ENCODE data around the gene CDAN1. TPM values are rescaled to one million over a fixed set of nuclear protein-coding genes. Genes with fewer than 3 reads are reported as not detected.

The CDAN1 gene
- total RNA-seq, 3 donors from 2014 or later = 8.8 to 15.2 (median 14.7) TPM

DNA sequence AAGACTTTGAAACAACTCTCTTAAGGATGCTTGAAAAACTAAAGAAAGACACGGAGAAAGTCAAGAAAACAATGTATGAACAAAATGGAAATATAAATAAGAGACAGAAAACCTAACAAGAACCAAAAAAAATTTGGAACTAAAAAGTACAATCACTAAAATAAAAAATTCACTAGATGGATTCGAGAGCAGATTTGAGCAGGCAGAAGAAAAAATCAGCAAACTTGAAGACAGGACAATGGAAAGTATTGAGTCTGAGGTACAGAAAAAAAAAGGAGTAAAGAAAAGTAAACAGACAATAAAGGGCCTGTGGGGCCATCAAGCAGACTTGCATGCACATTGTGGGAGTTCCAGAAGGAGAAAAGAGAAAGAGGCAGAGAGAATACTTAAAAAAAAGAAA is 13.4 kb upstream of the CDAN1 start:
- no peaks in the 10 kb centered on the region for H3K27me3 ChIP-seq
- H3K27ac ChIP-seq = no peak overlapping the region
- TF ChIP-seq CTCF (IDR thresholded peaks at IDR 0.05) (no peak), POLR2A (IDR thresholded peaks at IDR 0.05) (no peak), POLR2AphosphoS5 (IDR thresholded peaks at IDR 0.05) (no peak)
- intact Hi-C loops (cut with DNase I; ENCODE audit: low total_unique reads) = no loop called here
- no peak overlapping the region for H3K4me3 ChIP-seq
- DNase-seq (ENCODE audit: low spot score in 2 of 2) = no peak
- H3K36me3 ChIP-seq = no peaks in the 10 kb centered on the region
- no peaks in the 10 kb centered on the region for H3K4me1 ChIP-seq
- H3K9me3 ChIP-seq = no peaks in the 10 kb centered on the region

DNA sequence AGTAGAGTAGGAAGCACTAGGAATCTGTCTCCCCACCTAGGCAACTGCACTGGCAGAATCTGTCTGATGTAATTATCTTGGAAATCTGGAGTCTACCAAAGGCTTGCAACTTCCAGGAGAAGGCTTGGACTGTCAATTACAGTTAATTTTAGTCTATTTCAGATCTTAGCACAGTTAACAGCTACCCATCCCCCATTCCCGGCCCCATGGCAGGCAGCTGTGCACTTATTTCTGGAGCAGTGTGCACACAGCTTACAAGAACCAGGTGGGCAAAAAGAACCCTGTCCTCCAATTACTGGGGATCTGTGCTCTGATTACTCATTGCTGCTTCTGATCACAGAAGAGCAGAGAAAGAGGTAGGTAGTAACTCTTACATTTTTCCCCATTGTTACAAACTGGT is 12.3 kb upstream of the CDAN1 start:
- no peaks in the 10 kb centered on the region for H3K4me1 ChIP-seq
- H3K36me3 ChIP-seq = no peaks in the 10 kb centered on the region
- H3K27ac ChIP-seq = no peak overlapping the region
- TF ChIP-seq CTCF (IDR thresholded peaks at IDR 0.05) = no peak
- no peak for TF ChIP-seq POLR2AphosphoS5 (IDR thresholded peaks at IDR 0.05)
- TF ChIP-seq POLR2A (IDR thresholded peaks at IDR 0.05) = no peak
- H3K9me3 ChIP-seq = no peaks in the 10 kb centered on the region
- no peak overlapping the region for H3K4me3 ChIP-seq
- no peak for DNase-seq (ENCODE audit: low spot score in 2 of 2)
- no peaks in the 10 kb centered on the region for H3K27me3 ChIP-seq
- intact Hi-C loops (cut with DNase I; ENCODE audit: low total_unique reads) = no loop called here

GRCh38 chr15:42744195-42744594 is 7.3 kb upstream of the CDAN1 start:
- intact Hi-C loops (cut with DNase I; ENCODE audit: low total_unique reads) = loop anchor here (5.0 kb wide), 1 partner anchor 463 kb away; no protein-coding TSS in a partner anchor
- H3K4me3 ChIP-seq = no peak overlapping the region
- no peaks in the 10 kb centered on the region for H3K9me3 ChIP-seq
- no peaks in the 10 kb centered on the region for H3K27me3 ChIP-seq
- no peak overlapping the region for H3K27ac ChIP-seq
- no peaks in the 10 kb centered on the region for H3K4me1 ChIP-seq
- TF ChIP-seq POLR2A (IDR thresholded peaks at IDR 0.05) = no peak
- no peak for TF ChIP-seq CTCF (IDR thresholded peaks at IDR 0.05)
- TF ChIP-seq POLR2AphosphoS5 (IDR thresholded peaks at IDR 0.05) = no peak
- no peaks in the 10 kb centered on the region for H3K36me3 ChIP-seq
- DNase-seq (ENCODE audit: low spot score in 2 of 2) = no peak

- Histone ChIP-seq H3K4me3 (no peak overlapping the region), H3K27me3 (no peaks in the 10 kb centered on the region)
These were observed 5.2 kb upstream of the CDAN1 start for GRCh38 chr15:42742149-42742548.

GRCh38 chr15:42741710-42742109 is 4.8 kb upstream of the CDAN1 start:
- Histone ChIP-seq H3K4me1 (no peaks in the 10 kb centered on the region), H3K27me3 (no peaks in the 10 kb centered on the region), H3K9me3 (no peaks in the 10 kb centered on the region), H3K27ac (no peak overlapping the region), H3K36me3 (no peaks in the 10 kb centered on the region), H3K4me3 (no peak overlapping the region)
- intact Hi-C loops (cut with DNase I; ENCODE audit: low total_unique reads) = loop anchor here (5.0 kb wide), 1 partner anchor 466 kb away; no protein-coding TSS in a partner anchor
- TF ChIP-seq POLR2A (IDR thresholded peaks at IDR 0.05) = no peak
- no peak for TF ChIP-seq CTCF (IDR thresholded peaks at IDR 0.05)
- TF ChIP-seq POLR2AphosphoS5 (IDR thresholded peaks at IDR 0.05) = no peak
- DNase-seq (ENCODE audit: low spot score in 2 of 2) = no peak

More at GRCh38 chr15:42742149-42742548, 5.2 kb upstream of the CDAN1 start:
- H3K9me3 ChIP-seq = no peaks in the 10 kb centered on the region
- H3K4me1 ChIP-seq = no peaks in the 10 kb centered on the region
- H3K36me3 ChIP-seq = no peaks in the 10 kb centered on the region
- no peak for TF ChIP-seq POLR2A (IDR thresholded peaks at IDR 0.05)
- no peak for TF ChIP-seq CTCF (IDR thresholded peaks at IDR 0.05)
- TF ChIP-seq POLR2AphosphoS5 (IDR thresholded peaks at IDR 0.05) = no peak
- DNase-seq (ENCODE audit: low spot score in 2 of 2) = no peak
- H3K27ac ChIP-seq = no peak overlapping the region
- intact Hi-C loops (cut with DNase I; ENCODE audit: low total_unique reads) = loop anchor here (5.0 kb wide), 1 partner anchor 465 kb away; no protein-coding TSS in a partner anchor
